Adrenal gland (tissue), 5 donors: ENCODE results near the gene TRIM52.

Experiments
- CTCF ChIP-seq, 6 experiments: fragments of 450-650 bp in 4 of 6; fragments of 200-600 bp in 2 of 6; sonication (generic) in 1 of 6; IDR thresholded peaks; 1 replicate in 5 of 6; 2 replicates in 1 of 6; pipeline versions ENCODE4 v1.5.1 to v1.8.0; 2016 to 2021; ENCODE audit warnings: antibody characterized with exemption in 6 of 6, mild to moderate bottlenecking in 2 of 6, moderate library complexity in 1 of 6
- POLR2A ChIP-seq, 2 donors: fragments of 450-650 bp; IDR thresholded peaks; one replicate each; pipeline ENCODE4 v1.6.1; 2017; ENCODE audit warnings: antibody characterized with exemption in 2 of 2, mild to moderate bottlenecking in 2 of 2, moderate library complexity in 1 of 2
- donor health status: DM: no; HTN: no; CAD: no.

GRCh38 chr5:181232593-181232992, 28.4 kb downstream of the TRIM52 start:
- TF ChIP-seq CTCF (IDR thresholded peaks at IDR 0.05) (no peak), POLR2A (IDR thresholded peaks at IDR 0.05) (no peak)
